HEK293T (cell line): ENCODE results near the gene CX3CL1.
"Not testable (repeated sequence)": the region's sequence is repeated elsewhere in the genome, so short reads cannot be mapped to it uniquely, and the experiment has no call there.

Source experiments
- CTCF ChIA-PET: fragments of 350-600 bp; formaldehyde crosslinking; extraction: SDS; loops from one replicate; lab custom pipeline; 2021; ENCODE audit warnings: antibody characterized with exemption, inconsistent platforms; lab: Yijun Ruan, JAX
- POLR2A ChIA-PET: fragments of 350-600 bp; formaldehyde crosslinking; extraction: SDS; loops from one replicate; lab custom pipeline; 2020; ENCODE audit warnings: antibody characterized with exemption, inconsistent platforms; lab: Yijun Ruan, JAX
- DNase-seq: peaks from one replicate; pipeline ENCODE4 v3.0.0; 2012; ENCODE audit warnings: mixed read lengths; ENCODE audit errors: extremely low spot score
- ARNT ChIP-seq: fragments of 450-650 bp; IDR thresholded peaks from 2 replicates; pipeline ENCODE4 v1.6.1; 2017; ENCODE audit warnings: mild to moderate bottlenecking
- BHLHE40 ChIP-seq: fragments of 450-650 bp; IDR thresholded peaks from 2 replicates; pipeline ENCODE4 v1.6.1; 2016; ENCODE audit warnings: mild to moderate bottlenecking, moderate library complexity, borderline replicate concordance
- CTBP1 ChIP-seq: fragments of 450-650 bp; IDR thresholded peaks from 2 replicates; pipeline ENCODE4 v1.6.1; 2016; ENCODE audit warnings: borderline replicate concordance
- ELF4 ChIP-seq: fragments of 450-650 bp; IDR thresholded peaks from 2 replicates; pipeline ENCODE4 v1.6.1; 2017; ENCODE audit warnings: antibody characterized with exemption
- FOXA1 ChIP-seq: fragments of 450-650 bp; IDR thresholded peaks from 2 replicates; pipeline ENCODE4 v1.6.1; 2016; ENCODE audit warnings: mild to moderate bottlenecking
- FOXK2 ChIP-seq: fragments of 450-650 bp; IDR thresholded peaks from 2 replicates; pipeline ENCODE4 v1.6.1; 2016; ENCODE audit warnings: mild to moderate bottlenecking
- FOXM1 ChIP-seq: fragments of 450-650 bp; IDR thresholded peaks from 2 replicates; pipeline ENCODE4 v1.6.1; 2017; ENCODE audit warnings: mild to moderate bottlenecking, borderline replicate concordance
- HDGF ChIP-seq: fragments of 450-650 bp; IDR thresholded peaks from 2 replicates; pipeline ENCODE4 v1.6.1; 2017; ENCODE audit warnings: antibody characterized with exemption, borderline replicate concordance
- L3MBTL2 ChIP-seq: fragments of 450-650 bp; conservative IDR thresholded peaks from 2 replicates; pipeline ENCODE4 v1.6.1; 2016; ENCODE audit warnings: mild to moderate bottlenecking
- LEF1 ChIP-seq: fragments of 450-650 bp; IDR thresholded peaks from 2 replicates; pipeline ENCODE4 v1.6.1; 2017; ENCODE audit warnings: mild to moderate bottlenecking, borderline replicate concordance
- NFRKB ChIP-seq: fragments of 450-650 bp; IDR thresholded peaks from 2 replicates; pipeline ENCODE4 v1.6.1; 2016; ENCODE audit warnings: mild to moderate bottlenecking, moderate library complexity
- SP1 ChIP-seq: fragments of 450-650 bp; IDR thresholded peaks from 2 replicates; pipeline ENCODE4 v1.6.1; 2017
- SUZ12 ChIP-seq: fragments of 450-650 bp; IDR thresholded peaks from 2 replicates; pipeline ENCODE4 v1.6.1; 2016; ENCODE audit warnings: mild to moderate bottlenecking
- TARDBP ChIP-seq: fragments of 450-650 bp; IDR thresholded peaks from 2 replicates; pipeline ENCODE4 v1.6.1; 2016
- ZNF384 ChIP-seq: fragments of 450-650 bp; IDR thresholded peaks from 2 replicates; pipeline ENCODE4 v1.6.1; 2016
- TF ChIP-seq, protein P1 (sequence below): fragments of 450-650 bp; IDR thresholded peaks from 2 replicates; pipeline ENCODE4 v1.6.1; 2016

The CX3CL1 gene

DNA sequence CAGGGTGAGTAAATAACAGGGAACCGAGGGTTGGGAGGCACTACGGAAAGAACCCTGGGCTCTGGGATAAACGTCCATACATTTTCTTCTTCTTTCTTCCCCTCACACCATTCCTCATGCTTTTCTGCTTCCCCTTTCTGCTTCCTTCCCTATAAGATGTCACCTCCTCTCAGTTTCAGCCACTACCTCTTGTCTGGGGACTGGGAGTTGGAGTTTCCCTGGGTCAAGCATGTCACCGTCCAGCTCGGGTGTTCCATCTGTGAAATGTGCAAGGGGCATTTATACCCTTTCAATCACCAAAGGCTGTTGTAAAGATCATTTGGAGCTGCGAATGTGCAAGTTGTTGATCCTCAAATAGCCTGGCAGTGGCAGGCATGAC, 31.2 kb upstream of the CX3CL1 start:
- DNase-seq: no peak
- no peak for TF ChIP-seq LEF1
- no peak for TF ChIP-seq ARNT
- no peak for TF ChIP-seq SUZ12
- TF ChIP-seq CTBP1: no peak
- no peak for TF ChIP-seq TARDBP
- TF ChIP-seq ELF4: no peak
- no peak for TF ChIP-seq FOXM1
- TF ChIP-seq, protein P1, sequence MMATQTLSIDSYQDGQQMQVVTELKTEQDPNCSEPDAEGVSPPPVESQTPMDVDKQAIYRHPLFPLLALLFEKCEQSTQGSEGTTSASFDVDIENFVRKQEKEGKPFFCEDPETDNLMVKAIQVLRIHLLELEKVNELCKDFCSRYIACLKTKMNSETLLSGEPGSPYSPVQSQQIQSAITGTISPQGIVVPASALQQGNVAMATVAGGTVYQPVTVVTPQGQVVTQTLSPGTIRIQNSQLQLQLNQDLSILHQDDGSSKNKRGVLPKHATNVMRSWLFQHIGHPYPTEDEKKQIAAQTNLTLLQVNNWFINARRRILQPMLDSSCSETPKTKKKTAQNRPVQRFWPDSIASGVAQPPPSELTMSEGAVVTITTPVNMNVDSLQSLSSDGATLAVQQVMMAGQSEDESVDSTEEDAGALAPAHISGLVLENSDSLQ: no peak
- TF ChIP-seq HDGF: no peak
- POLR2A ChIA-PET: no interaction called here
- CTCF ChIA-PET: no interaction called here

DNA sequence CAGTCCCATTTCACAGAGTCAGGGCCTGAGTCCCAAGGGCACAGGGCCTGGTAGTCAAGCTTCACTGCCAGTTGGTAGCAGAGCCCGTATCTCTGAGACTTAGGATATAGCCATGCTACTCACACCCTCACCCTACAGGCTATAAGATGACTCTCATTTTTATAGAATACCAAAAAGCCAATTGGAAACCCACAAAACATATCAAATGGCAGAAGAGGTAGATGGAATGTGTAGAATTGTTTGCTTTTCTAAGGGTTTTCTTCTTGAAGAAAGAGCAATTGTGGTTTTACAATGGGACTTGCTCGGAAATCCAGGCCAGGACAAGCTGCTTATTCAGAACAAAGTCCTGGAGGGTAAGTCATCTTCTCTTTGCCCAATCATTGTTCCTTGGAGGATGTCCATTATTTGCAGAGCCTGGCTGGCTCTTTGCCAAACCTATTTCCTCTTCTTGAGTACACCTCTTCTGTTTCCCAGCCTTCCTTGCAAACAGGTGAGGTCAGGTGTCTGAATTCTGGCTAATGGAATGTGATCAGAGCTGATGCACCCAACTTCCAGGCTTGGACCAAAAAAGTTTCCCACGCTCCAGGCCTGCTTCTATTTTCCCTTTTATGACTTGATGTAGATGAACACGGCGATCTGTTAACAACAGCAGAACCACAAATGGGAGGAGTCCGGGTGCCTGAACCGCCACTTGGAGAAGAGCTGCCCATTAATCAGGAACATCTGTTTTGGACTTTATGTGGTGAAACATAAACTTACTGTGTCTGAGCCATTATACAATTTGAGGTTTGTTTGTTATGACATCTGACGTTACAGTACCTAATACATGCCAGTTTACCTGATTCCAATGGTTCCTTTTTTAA, 30.6 kb upstream of the CX3CL1 start:
- POLR2A ChIA-PET: no interaction called here
- CTCF ChIA-PET: no interaction called here
- no peak for TF ChIP-seq FOXK2
- no peak for TF ChIP-seq ZNF384
- no peak for TF ChIP-seq HDGF
- TF ChIP-seq, protein P1: no peak
- TF ChIP-seq TARDBP: no peak
- no peak for TF ChIP-seq BHLHE40
- TF ChIP-seq CTBP1: no peak
- TF ChIP-seq ARNT: no peak
- no peak for DNase-seq

DNA sequence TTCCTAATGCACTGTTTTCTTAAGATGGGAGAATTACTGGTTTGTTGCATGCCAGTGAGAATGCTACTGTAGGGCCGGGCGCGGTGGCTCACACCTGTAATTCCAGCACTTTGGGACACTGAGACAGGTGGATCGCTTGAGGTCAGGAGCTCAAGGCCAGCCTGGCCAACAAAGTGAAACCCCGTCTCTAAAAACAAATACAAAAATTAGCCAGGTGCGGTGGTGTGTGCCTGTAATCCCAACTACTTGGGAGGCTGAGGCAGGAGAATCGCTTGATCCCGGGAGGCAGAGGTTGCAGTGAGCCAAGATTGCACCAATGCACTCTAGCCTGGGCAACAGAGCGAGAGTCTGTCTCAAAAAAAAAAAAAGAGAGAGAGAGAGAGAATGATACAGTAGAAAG, 29.7 kb upstream of the CX3CL1 start:
- CTCF ChIA-PET, POLR2A ChIA-PET, DNase-seq: not testable (repeated sequence)

GRCh38 chr16:57343221-57343620, 29.1 kb upstream of the CX3CL1 start:
- no peak for DNase-seq
- CTCF ChIA-PET: interaction anchor here (0.9 kb wide), 1 partner anchor 18 kb away, joined by 3 read pairs; no protein-coding TSS in a partner anchor
- POLR2A ChIA-PET: no interaction called here
- no peak for TF ChIP-seq SP1

DNA sequence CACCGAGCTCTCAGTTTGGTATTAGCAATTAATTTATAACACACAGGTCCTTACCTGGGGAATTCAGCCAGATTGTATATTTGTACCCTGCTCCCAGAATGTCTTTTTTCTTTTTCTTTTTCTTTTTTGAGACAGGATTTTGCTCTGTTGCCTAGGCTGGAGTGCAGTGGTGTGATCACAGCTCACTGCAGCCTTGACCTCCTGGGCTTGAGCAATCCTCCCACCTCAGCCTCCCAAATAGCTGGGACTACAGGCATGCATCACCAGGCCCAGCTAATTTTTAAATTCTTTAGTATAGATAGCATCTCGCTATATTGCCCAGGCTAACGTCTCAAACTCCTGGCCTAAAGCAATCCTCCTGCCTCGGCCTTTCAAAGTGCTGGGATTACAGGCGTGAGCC, 28.2 kb upstream of the CX3CL1 start:
- POLR2A ChIA-PET: not testable (repeated sequence)
- CTCF ChIA-PET: interaction anchor here (0.9 kb wide), 1 partner anchor 17 kb away, joined by 3 read pairs; no protein-coding TSS in a partner anchor

GRCh38 chr16:57345021-57345420, 27.3 kb upstream of the CX3CL1 start:
- CTCF ChIA-PET: no interaction called here
- no peak for TF ChIP-seq ELF4
- no peak for TF ChIP-seq L3MBTL2
- TF ChIP-seq LEF1: no peak
- no peak for TF ChIP-seq BHLHE40
- no peak for TF ChIP-seq FOXA1
- TF ChIP-seq SUZ12: no peak
- no peak for TF ChIP-seq ARNT
- no peak for TF ChIP-seq FOXK2
- no peak for TF ChIP-seq CTBP1
- no peak for TF ChIP-seq SP1
- no peak for TF ChIP-seq HDGF
- no peak for TF ChIP-seq TARDBP
- TF ChIP-seq FOXM1: no peak
- no peak for TF ChIP-seq NFRKB
- no peak for TF ChIP-seq ZNF384
- TF ChIP-seq, protein P1: no peak
- POLR2A ChIA-PET: no interaction called here
- DNase-seq: no peak

More for the DNA sequence above, 28.2 kb upstream of the CX3CL1 start:
- not testable (repeated sequence) for DNase-seq

DNA sequence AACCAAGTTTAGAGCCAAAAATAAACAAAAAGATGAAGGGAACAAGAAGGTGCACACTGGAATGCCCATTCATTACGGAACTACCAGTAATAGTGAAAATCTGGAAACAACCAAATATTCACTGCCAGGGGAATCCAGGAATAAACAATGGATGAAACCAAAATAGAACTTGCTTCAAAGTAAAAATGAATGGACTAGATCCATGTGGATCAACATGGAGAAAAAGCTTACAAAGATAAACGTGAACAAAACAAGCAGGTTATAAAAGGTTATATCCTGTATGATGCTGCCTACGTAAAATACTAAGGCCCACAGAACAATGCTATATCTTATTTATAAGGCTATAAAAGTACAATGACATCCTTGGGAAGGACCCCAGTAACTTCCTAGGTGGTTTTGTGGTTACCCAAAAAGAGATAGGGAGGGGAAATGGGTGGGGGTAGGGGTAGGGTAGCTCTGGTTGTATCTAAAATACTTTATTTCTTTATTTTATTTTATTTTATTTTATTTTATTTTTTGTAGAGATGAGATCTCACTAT, 26.6 kb upstream of the CX3CL1 start:
- CTCF ChIA-PET: no interaction called here
- POLR2A ChIA-PET: no interaction called here
- DNase-seq: no peak
- TF ChIP-seq FOXM1: no peak
- TF ChIP-seq TARDBP: no peak
- TF ChIP-seq ZNF384: no peak
- TF ChIP-seq ELF4: no peak
- no peak for TF ChIP-seq FOXK2
- no peak for TF ChIP-seq BHLHE40
